ENCODE results near the gene SFXN4. TPM values are rescaled to one million over a fixed set of nuclear protein-coding genes. Genes with fewer than 3 reads are reported as not detected.
"Not testable (repeated sequence)": the region's sequence is repeated elsewhere in the genome, so short reads cannot be mapped to it uniquely, and the experiment has no call there.

SFXN4 gene
- total RNA-seq, 2 donors from 2014 or later: 20.4 to 38.7 TPM

DNA sequence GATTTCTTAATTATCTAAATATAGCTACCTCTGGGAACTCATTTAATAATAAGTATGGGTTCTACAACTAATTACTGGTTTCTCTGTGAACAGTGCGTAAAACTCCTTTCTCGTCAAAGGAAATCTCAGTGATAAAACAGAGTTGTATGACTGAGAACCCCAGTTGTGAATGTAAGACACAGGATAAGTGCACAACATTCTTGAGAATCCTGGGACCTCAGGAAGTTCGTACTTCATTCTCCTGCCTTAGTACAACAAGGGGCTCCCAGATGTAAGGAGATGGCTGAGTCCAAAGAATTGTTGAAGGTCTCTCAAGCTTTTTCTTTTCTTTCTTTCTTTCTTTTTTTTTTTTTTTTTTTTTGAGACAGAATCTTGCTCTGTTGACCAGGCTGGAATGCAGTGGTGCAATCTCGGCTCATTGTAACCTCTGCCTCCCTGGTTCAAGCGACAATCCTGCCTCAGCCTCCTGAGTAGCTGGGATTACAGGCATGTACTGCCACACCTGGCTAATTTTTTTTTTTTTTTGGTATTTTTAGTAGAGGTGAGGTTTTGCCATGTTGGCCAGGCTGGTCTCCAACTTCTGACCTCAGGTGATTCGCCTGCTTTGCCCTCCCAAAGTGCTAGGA lies 49.1 kb downstream of the SFXN4 start:
- no peak overlapping the region for H3K4me3 Mint-ChIP-seq
- H3K9me3 Mint-ChIP-seq: no peaks in the 10 kb centered on the region
- ATAC-seq (replicated peaks): no peak
- H3K27ac Mint-ChIP-seq: no peak overlapping the region
- no peaks in the 10 kb centered on the region for H3K4me1 Mint-ChIP-seq
- H3K27me3 Mint-ChIP-seq: no peaks in the 10 kb centered on the region
- peaks cover 74% of the 10 kb centered on the region for H3K36me3 Mint-ChIP-seq (ENCODE audit: low read depth)

DNA sequence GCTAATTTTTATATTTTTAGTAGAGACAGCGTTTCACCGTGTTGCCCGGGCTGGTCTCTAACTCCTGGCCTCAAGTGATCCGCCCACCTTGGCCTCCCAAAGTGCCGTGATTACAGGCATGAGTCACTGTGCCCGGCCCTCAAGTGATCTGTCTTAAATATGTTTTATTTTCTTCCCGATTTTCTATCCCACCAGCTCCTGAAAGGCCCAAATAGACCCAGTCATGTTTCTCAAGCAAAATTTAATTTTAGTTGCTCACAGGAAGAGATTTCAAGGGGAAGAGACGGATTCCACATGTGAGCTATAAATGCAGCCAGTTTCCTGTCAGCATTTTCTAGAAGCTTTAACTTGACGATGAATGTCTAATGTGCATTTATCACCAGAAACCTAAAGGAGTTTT lies 49.6 kb downstream of the SFXN4 start:
- ATAC-seq (replicated peaks): no peak
- H3K27me3 Mint-ChIP-seq: no peaks in the 10 kb centered on the region
- H3K36me3 Mint-ChIP-seq (ENCODE audit: low read depth): peaks cover 74% of the 10 kb centered on the region
- H3K4me3 Mint-ChIP-seq: no peak overlapping the region
- H3K4me1 Mint-ChIP-seq: no peaks in the 10 kb centered on the region
- no peaks in the 10 kb centered on the region for H3K9me3 Mint-ChIP-seq
- H3K27ac Mint-ChIP-seq: no peak overlapping the region

DNA sequence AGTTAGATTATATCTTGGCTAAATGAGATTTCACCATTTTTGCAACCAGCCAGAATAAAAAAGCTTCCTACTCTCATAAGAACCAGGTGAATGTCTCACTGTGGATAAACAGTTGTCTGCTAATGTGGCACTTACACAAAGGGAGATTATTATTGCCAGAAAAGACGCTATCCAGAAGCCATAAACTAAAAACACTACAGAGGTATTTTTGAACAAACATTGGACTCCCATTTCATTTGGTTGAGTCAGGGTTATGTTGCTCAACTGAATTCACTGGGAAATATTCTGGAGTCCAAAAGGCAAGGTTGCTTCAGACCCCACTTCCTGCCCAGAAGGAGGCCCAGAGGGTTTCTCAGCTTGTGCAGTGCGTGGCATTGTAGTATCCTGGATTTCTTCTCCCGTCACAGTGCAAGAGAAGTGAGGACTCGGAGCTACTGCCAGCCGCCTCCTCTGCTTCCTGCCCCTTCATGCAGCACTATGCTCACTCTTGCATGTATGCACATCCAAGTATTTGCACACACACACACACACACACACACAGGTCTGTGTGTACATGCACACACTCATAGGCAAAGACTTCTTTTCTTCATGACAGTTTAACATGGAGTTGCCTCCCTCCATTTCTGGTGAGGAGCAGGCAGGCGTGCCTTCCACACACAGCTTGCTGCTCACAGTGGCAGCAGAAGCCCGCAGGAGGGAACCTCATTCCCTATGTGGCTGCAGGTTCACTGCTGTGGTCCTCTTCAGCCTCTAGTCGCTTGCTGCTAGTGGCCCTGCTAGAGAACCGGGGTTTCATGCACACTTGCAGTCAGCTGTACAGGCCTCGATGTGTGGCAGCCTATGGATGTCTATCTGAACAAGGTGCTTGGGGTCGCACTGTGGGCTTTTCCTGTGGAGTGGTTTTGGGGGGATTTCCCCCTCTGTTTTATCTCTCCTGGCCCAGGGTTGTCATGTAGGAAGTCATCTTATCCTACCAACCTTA lies 51.5 kb downstream of the SFXN4 start:
- Mint-ChIP-seq H3K4me3 (no peak overlapping the region), H3K27ac (peak overlapping the region; percentile 65), H3K9me3 (no peaks in the 10 kb centered on the region), H3K27me3 (no peaks in the 10 kb centered on the region), H3K36me3 (ENCODE audit: low read depth) (peaks cover 75% of the 10 kb centered on the region), H3K4me1 (no peaks in the 10 kb centered on the region)
- ATAC-seq (replicated peaks): no peak

GRCh38 chr10:119112056-119112455 lies 53.5 kb downstream of the SFXN4 start:
- H3K9me3 Mint-ChIP-seq: no peaks in the 10 kb centered on the region
- no peaks in the 10 kb centered on the region for H3K27me3 Mint-ChIP-seq
- no peak overlapping the region for H3K4me3 Mint-ChIP-seq
- no peak for ATAC-seq (replicated peaks)
- H3K36me3 Mint-ChIP-seq (ENCODE audit: low read depth): peaks cover 77% of the 10 kb centered on the region
- no peak overlapping the region for H3K27ac Mint-ChIP-seq
- H3K4me1 Mint-ChIP-seq: no peaks in the 10 kb centered on the region

GRCh38 chr10:119107771-119108170 lies 57.7 kb downstream of the SFXN4 start:
- not testable (repeated sequence) for H3K27ac Mint-ChIP-seq; H3K27me3 Mint-ChIP-seq; H3K9me3 Mint-ChIP-seq; H3K4me1 Mint-ChIP-seq; ATAC-seq (replicated peaks); H3K4me3 Mint-ChIP-seq
- peaks cover 54% of the 10 kb centered on the region for H3K36me3 Mint-ChIP-seq (ENCODE audit: low read depth)

DNA sequence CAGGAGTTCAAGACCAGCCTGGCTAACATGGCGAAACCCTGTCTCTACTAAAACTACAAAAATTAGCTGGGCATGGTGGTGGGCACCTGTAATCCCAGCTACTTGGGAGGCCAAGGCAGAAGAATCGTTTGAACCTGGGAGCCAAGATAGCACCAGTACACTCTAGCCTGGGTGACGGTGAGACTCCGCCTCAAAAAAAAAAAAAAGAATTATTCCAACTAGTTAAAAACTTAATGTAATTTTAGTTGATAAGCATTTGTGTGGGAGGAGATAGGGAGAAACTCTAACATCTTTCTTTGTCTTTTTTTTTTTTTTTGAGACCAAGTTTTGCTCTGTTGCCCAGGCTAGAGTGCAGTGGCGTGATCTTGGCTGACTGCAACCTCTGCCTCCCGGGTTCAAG lies 58.4 kb downstream of the SFXN4 start:
- H3K4me3 Mint-ChIP-seq; H3K9me3 Mint-ChIP-seq; ATAC-seq (replicated peaks); H3K4me1 Mint-ChIP-seq; H3K27me3 Mint-ChIP-seq; H3K27ac Mint-ChIP-seq: not testable (repeated sequence)
- peaks cover 47% of the 10 kb centered on the region for H3K36me3 Mint-ChIP-seq (ENCODE audit: low read depth)

GRCh38 chr10:119105899-119106298 lies 59.6 kb downstream of the SFXN4 start:
- H3K4me1 Mint-ChIP-seq; ATAC-seq (replicated peaks); H3K27me3 Mint-ChIP-seq; H3K27ac Mint-ChIP-seq; H3K9me3 Mint-ChIP-seq: not testable (repeated sequence)
- H3K36me3 Mint-ChIP-seq (ENCODE audit: low read depth): peaks cover 35% of the 10 kb centered on the region
- H3K4me3 Mint-ChIP-seq: peak overlapping the region; percentile 79

DNA sequence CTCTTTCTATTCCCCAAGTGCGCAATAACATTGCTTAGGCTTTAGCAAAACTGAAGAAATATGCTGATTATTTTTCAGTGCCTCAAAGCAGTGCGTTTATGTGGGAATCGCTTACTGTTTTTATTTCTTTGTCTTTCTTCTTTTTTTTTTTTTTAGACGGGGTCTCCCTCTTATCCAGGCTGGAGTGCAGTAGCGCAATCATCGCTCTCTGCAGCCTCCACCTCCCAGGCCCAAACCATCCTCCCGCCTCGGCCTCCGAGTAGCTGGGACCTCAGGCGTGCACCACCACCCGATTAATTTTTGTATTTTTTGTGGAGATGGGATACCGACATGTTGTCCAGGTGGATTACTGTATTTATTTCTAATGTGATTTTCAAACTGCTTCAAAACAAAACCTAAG lies 60.4 kb downstream of the SFXN4 start:
- H3K9me3 Mint-ChIP-seq: no peaks in the 10 kb centered on the region
- peaks cover 28% of the 10 kb centered on the region for H3K36me3 Mint-ChIP-seq (ENCODE audit: low read depth)
- peak overlapping the region; percentile 78 for H3K27ac Mint-ChIP-seq
- peaks cover 10% of the 10 kb centered on the region for H3K4me1 Mint-ChIP-seq
- ATAC-seq (replicated peaks): no peak
- H3K27me3 Mint-ChIP-seq: no peaks in the 10 kb centered on the region
- peak overlapping the region; percentile 79 for H3K4me3 Mint-ChIP-seq

GRCh38 chr10:119104654-119105015 lies 60.9 kb downstream of the SFXN4 start:
- H3K4me1 Mint-ChIP-seq: peaks cover 10% of the 10 kb centered on the region
- no peak for ATAC-seq (replicated peaks)
- H3K27ac Mint-ChIP-seq: no peak overlapping the region
- H3K27me3 Mint-ChIP-seq: no peaks in the 10 kb centered on the region
- H3K9me3 Mint-ChIP-seq: no peaks in the 10 kb centered on the region
- peak overlapping the region; percentile 79 for H3K4me3 Mint-ChIP-seq
- H3K36me3 Mint-ChIP-seq (ENCODE audit: low read depth): peaks cover 22% of the 10 kb centered on the region

- Mint-ChIP-seq H3K4me1 (peaks cover 10% of the 10 kb centered on the region), H3K4me3 (peak within 1 kb of the TSS; percentile 79), H3K27me3 (no peaks in the 10 kb centered on the region), H3K36me3 (ENCODE audit: low read depth) (peaks cover 17% of the 10 kb centered on the region), H3K27ac (peak within 1 kb of the TSS; percentile 78), H3K9me3 (no peaks in the 10 kb centered on the region)
- ATAC-seq (replicated peaks): peak; percentile 90
Measured at GRCh38 chr10:119103903-119104653, 61.4 kb downstream of the SFXN4 start, which contains the start of gene DENND10. Gene DENND10 (plus strand): TSS chr10:119104113. CDS start chr10:119104143, 30 bp downstream.

DNA sequence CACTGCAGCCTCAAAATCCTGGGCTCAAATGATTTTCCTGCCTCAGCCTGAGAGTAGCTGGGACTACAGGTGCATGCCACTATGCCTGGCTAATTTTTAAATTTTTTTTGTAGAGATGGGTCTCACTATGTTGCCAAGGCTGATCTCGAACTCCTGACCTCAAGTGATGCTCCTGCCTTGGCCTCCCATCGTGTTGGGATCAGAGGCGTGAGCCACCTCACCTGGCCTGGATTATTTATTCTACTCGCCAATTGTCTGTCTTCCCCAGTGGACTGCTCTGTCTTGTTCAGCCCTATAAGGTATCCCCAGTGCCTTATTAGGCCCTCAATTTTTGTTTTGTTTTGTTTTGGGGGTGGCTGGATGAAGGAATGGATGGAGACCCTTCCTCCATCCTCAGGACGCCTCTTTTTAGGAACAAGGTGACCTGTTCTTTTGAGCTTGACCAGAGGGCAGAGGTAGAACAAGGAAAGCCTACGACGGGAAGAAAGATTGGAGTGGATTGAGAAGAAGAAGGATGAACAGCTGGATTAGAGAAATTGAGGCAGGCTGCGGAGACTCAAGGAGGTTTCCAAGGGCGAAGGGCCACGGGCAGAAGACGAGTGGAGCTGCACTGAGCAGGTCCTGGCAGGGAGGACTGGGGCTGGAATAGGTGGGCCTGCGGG lies 62.1 kb downstream of the SFXN4 start:
- Mint-ChIP-seq H3K36me3 (ENCODE audit: low read depth) (peaks cover 11% of the 10 kb centered on the region), H3K27me3 (no peaks in the 10 kb centered on the region), H3K4me3 (peak overlapping the region; percentile 53), H3K4me1 (peaks cover 10% of the 10 kb centered on the region), H3K27ac (peak overlapping the region; percentile 2), H3K9me3 (no peaks in the 10 kb centered on the region)
- ATAC-seq (replicated peaks): no peak

GRCh38 chr10:119101366-119102098 lies 64.0 kb downstream of the SFXN4 start:
- ATAC-seq (replicated peaks): no peak
- no peaks in the 10 kb centered on the region for H3K27me3 Mint-ChIP-seq
- no peaks in the 10 kb centered on the region for H3K36me3 Mint-ChIP-seq (ENCODE audit: low read depth)
- no peaks in the 10 kb centered on the region for H3K9me3 Mint-ChIP-seq
- no peak overlapping the region for H3K4me3 Mint-ChIP-seq
- peaks cover 10% of the 10 kb centered on the region for H3K4me1 Mint-ChIP-seq
- H3K27ac Mint-ChIP-seq: no peak overlapping the region

- no peaks in the 10 kb centered on the region for H3K36me3 Mint-ChIP-seq (ENCODE audit: low read depth)
- no peak overlapping the region for H3K4me3 Mint-ChIP-seq
- H3K27me3 Mint-ChIP-seq: no peaks in the 10 kb centered on the region
- H3K27ac Mint-ChIP-seq: no peak overlapping the region
- H3K9me3 Mint-ChIP-seq: no peaks in the 10 kb centered on the region
- peaks cover 17% of the 10 kb centered on the region for H3K4me1 Mint-ChIP-seq
- no peak for ATAC-seq (replicated peaks)
Measured at GRCh38 chr10:119100434-119101238, 64.9 kb downstream of the SFXN4 start.

All from activated T-helper 17 cell treated with anti-CD3 and anti-CD28 coated beads, Interleukin-2, amount 50 U/mL, for 72 hours (primary cell).